Type B pancreatic cell (in vitro differentiated cells): ENCODE results near the gene SPIN2A. TPM values are rescaled to one million over a fixed set of nuclear protein-coding genes. Genes with fewer than 3 reads are reported as not detected.
"Not testable (repeated sequence)": the region's sequence is repeated elsewhere in the genome, so short reads cannot be mapped to it uniquely, and the experiment has no call there.

Experiments used
- DNase-seq: peaks from one replicate; pipeline ENCODE4 v3.0.0; 2021; ENCODE audit warnings: mixed read lengths; ENCODE audit not compliant: unreplicated experiment; ENCODE audit errors: extremely low spot score
- H3K27ac Mint-ChIP-seq: 2 replicates; pipeline ENCODE4 v1.8.0; 2021; ENCODE audit warnings: mild to moderate bottlenecking, mixed read lengths
- H3K27me3 Mint-ChIP-seq: 2 replicates; pipeline ENCODE4 v1.8.0; 2021; ENCODE audit warnings: mixed read lengths
- H3K36me3 Mint-ChIP-seq: 2 replicates; pipeline ENCODE4 v1.8.0; 2021; ENCODE audit warnings: mixed read lengths
- H3K4me1 Mint-ChIP-seq: one replicate; pipeline ENCODE4 v1.8.0; 2021; ENCODE audit warnings: mixed read lengths; ENCODE audit not compliant: unreplicated experiment
- H3K4me3 Mint-ChIP-seq: 2 replicates; pipeline ENCODE4 v1.8.0; 2021; ENCODE audit warnings: mild to moderate bottlenecking, mixed read lengths
- H3K9me3 Mint-ChIP-seq: 2 replicates; pipeline ENCODE4 v1.8.0; 2021; ENCODE audit warnings: mixed read lengths
- CTCF ChIP-seq: fragments of 200-600 bp; sonication (generic); conservative IDR thresholded peaks from 2 replicates; pipeline ENCODE4 v1.5.0; 2021; ENCODE audit warnings: antibody characterized with exemption, mild to moderate bottlenecking
- long read RNA-seq: library from polyadenylated mRNA; unstranded; transcript quantifications from one replicate; pipeline ENCODE4 v2.0.0, GENCODE V29; 2020
- total RNA-seq: library from RNA; stranded (reverse); gene quantifications from 2 replicates; pipeline ENCODE4 v1.2.1, GENCODE V29; 2021; ENCODE audit warnings: low replicate concordance

Gene SPIN2A
- total RNA-seq, result 1.1 and 2.6 TPM in 2 replicates
- long read RNA-seq, partial matches to known transcripts, result 0 of 3 reads
- long read RNA-seq, other reads (novel, unspliced or antisense), result 2 of 3 reads

GRCh38 chrX:57137073-57137472 lies at the start of gene SPIN2A:
TSS of gene SPIN2A (minus strand) at chrX:57137397. CDS start at chrX:57136597, 800 bp downstream.
- DNase-seq, H3K36me3 Mint-ChIP-seq, H3K4me1 Mint-ChIP-seq, H3K27me3 Mint-ChIP-seq: not testable (repeated sequence)
- Mint-ChIP-seq H3K27ac (peak within 1 kb of the TSS; percentile 47), H3K4me3 (peak within 1 kb of the TSS; percentile 85), H3K9me3 (peaks cover 12% of the 10 kb centered on the region)

GRCh38 chrX:57178605-57179004 lies 41.4 kb upstream of the SPIN2A start:
- Mint-ChIP-seq H3K9me3 (peaks cover 8% of the 10 kb centered on the region), H3K27ac (no peak overlapping the region), H3K4me3 (no peak overlapping the region), H3K27me3 (no peaks in the 10 kb centered on the region), H3K36me3 (no peaks in the 10 kb centered on the region), H3K4me1 (no peaks in the 10 kb centered on the region)
- no peak for TF ChIP-seq CTCF
- no peak for DNase-seq

GRCh38 chrX:57177070-57177469 lies 39.9 kb upstream of the SPIN2A start:
- TF ChIP-seq CTCF, result no peak
- Mint-ChIP-seq H3K9me3 (peaks cover 4% of the 10 kb centered on the region), H3K27ac (no peak overlapping the region), H3K4me1 (no peaks in the 10 kb centered on the region), H3K36me3 (no peaks in the 10 kb centered on the region), H3K27me3 (no peaks in the 10 kb centered on the region), H3K4me3 (no peak overlapping the region)
- no peak for DNase-seq

- no peak for DNase-seq
- Mint-ChIP-seq H3K27me3 (no peaks in the 10 kb centered on the region), H3K27ac (no peak overlapping the region), H3K9me3 (no peaks in the 10 kb centered on the region), H3K4me3 (no peak overlapping the region), H3K4me1 (no peaks in the 10 kb centered on the region), H3K36me3 (no peaks in the 10 kb centered on the region)
- no peak for TF ChIP-seq CTCF
Observed at GRCh38 chrX:57172544-57172943, 35.3 kb upstream of the SPIN2A start.

GRCh38 chrX:57156397-57157049 lies 19.3 kb upstream of the SPIN2A start:
- DNase-seq, result no peak
- H3K9me3 Mint-ChIP-seq, result peaks cover 8% of the 10 kb centered on the region
- no peaks in the 10 kb centered on the region for H3K4me1 Mint-ChIP-seq
- no peak overlapping the region for H3K27ac Mint-ChIP-seq
- peaks cover 5% of the 10 kb centered on the region for H3K36me3 Mint-ChIP-seq
- H3K4me3 Mint-ChIP-seq, result no peak overlapping the region
- peak; percentile 65 for TF ChIP-seq CTCF
- no peaks in the 10 kb centered on the region for H3K27me3 Mint-ChIP-seq

- Mint-ChIP-seq H3K9me3 (peaks cover 8% of the 10 kb centered on the region), H3K4me3 (no peak overlapping the region), H3K36me3 (peaks cover 5% of the 10 kb centered on the region), H3K27me3 (no peaks in the 10 kb centered on the region), H3K4me1 (no peaks in the 10 kb centered on the region), H3K27ac (no peak overlapping the region)
- no peak for TF ChIP-seq CTCF
- no peak for DNase-seq
Observed at GRCh38 chrX:57155171-57155570, 18.0 kb upstream of the SPIN2A start.

GRCh38 chrX:57152222-57152621 lies 15.0 kb upstream of the SPIN2A start:
- H3K4me1 Mint-ChIP-seq, H3K36me3 Mint-ChIP-seq, DNase-seq, H3K27me3 Mint-ChIP-seq, H3K27ac Mint-ChIP-seq, H3K4me3 Mint-ChIP-seq, H3K9me3 Mint-ChIP-seq: not testable (repeated sequence)
